Measurements from ENCODE around the gene SYNE2.

DNA sequence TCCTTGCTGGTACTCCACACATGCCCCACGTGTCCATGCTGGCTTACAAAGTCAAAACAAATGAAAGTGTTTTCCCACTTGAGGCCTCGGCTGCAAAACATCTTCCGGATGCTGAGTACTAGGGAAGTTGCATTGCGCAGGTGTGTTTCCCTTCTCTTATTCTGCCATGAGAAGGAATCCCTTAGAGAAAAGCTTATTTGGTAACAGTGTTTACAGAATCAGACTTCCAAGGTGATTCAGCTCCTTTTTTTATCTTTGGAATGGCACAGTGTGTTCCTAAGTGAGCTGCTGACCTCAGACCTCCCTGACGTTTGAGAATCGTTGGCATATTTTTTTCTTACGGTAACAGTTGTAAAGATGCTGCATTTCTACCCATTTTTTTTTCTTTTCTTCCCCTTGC lies 230.0 kb downstream of the SYNE2 start:
- TF ChIP-seq EZH2 (IDR thresholded peaks at IDR 0.05; ENCODE audit: low read length, missing control alignments) (no peak), CTCF (conservative IDR thresholded peaks at IDR 0.05 in 1 of 2, IDR thresholded peaks at IDR 0.05 in 1 of 2; ENCODE audit: low read depth in 1 of 2, low read length in 2 of 2) (no peak)

All from fibroblast of lung (primary cell).